PFSK-1 (cell line): ENCODE data around the gene SCGB1A1.

Source experiments
- POLR2AphosphoS5 ChIP-seq: IDR thresholded peaks from 2 replicates; pipeline ENCODE4 v1.6.1; 2012; ENCODE audit warnings: low read depth, mild to moderate bottlenecking, control low read depth, low read length, moderate library complexity
- TAF1 ChIP-seq: IDR thresholded peaks from 2 replicates; pipeline ENCODE4 v1.6.1; 2012; ENCODE audit warnings: low read length, control low read depth, borderline replicate concordance; ENCODE audit not compliant: insufficient read depth

- TF ChIP-seq POLR2AphosphoS5 = no peak
- no peak for TF ChIP-seq TAF1
These were observed 18.8 kb downstream of the SCGB1A1 start for GRCh38 chr11:62437616-62438015.
